HL-60 (cell line): ENCODE measurements around the gene PPIE.

ENCODE experiments used
- DNase-seq, 2 experiments: peaks; one replicate each; pipeline ENCODE4 v3.0.0-alpha.2; 2010 to 2020; ENCODE audit warnings: low read depth in 1 of 2, low spot score in 1 of 2
- H3K27ac ChIP-seq: fragments of 250-450 bp; sonication (Bioruptor Pico); replicated peaks from 2 replicates; pipeline ENCODE4 v1.5.1; 2020; ENCODE audit warnings: mild to moderate bottlenecking, moderate library complexity
- H3K27me3 ChIP-seq: fragments of 250-450 bp; sonication (Bioruptor Pico); 2 replicates; pipeline ENCODE4 v1.5.1; 2021; ENCODE audit warnings: mild to moderate bottlenecking, moderate library complexity; ENCODE audit not compliant: insufficient read depth, poor library complexity, severe bottlenecking
- H3K4me3 ChIP-seq: replicated peaks from 2 replicates; pipeline ENCODE4 v1.5.1; 2011; ENCODE audit warnings: mild to moderate bottlenecking, control low read depth, low read length; ENCODE audit not compliant: insufficient read depth
- GABPA ChIP-seq: IDR thresholded peaks from 2 replicates; pipeline ENCODE4 v1.6.1; 2012; ENCODE audit warnings: low read depth
- POLR2AphosphoS5 ChIP-seq: IDR thresholded peaks from 2 replicates; pipeline ENCODE4 v1.6.1; 2012; ENCODE audit warnings: low read depth
- SPI1 ChIP-seq: IDR thresholded peaks from 2 replicates; pipeline ENCODE4 v1.6.1; 2012; ENCODE audit warnings: low read depth, mild to moderate bottlenecking, borderline replicate concordance
- TF ChIP-seq, protein P1 (sequence below): IDR thresholded peaks from one replicate; pipeline ENCODE4 v1.5.1; 2011; ENCODE audit warnings: low read length, control low read depth, inconsistent platforms; ENCODE audit not compliant: insufficient read depth
- TF ChIP-seq, protein P2 (sequence below): IDR thresholded peaks from 2 replicates; pipeline ENCODE4 v1.6.1; 2012; ENCODE audit warnings: low read depth; ENCODE audit not compliant: insufficient replicate concordance

PPIE gene

DNA sequence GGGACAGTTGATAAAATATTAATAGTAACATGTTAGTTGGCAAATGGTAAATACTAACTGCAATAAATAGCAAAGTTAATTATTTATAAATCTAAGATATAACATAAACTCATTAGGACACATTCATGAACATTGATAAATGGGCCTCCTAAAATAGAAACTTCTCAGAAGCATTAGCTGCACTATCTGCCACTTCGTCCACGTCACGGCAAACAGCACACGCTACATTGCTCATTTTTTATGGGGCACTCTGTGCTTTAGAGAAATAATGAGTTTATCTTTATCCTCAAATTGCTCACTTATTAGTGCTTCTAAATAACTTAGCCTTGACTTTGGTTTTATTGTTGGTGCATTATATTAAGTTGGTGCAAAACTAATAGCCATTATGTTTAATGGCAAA lies 31.2 kb upstream of the PPIE start:
- no peak overlapping the region for H3K27ac ChIP-seq
- H3K27me3 ChIP-seq = peaks cover 3% of the 10 kb centered on the region
- TF ChIP-seq GABPA (no peak), POLR2AphosphoS5 (no peak), SPI1 (no peak)
- TF ChIP-seq, protein P1, sequence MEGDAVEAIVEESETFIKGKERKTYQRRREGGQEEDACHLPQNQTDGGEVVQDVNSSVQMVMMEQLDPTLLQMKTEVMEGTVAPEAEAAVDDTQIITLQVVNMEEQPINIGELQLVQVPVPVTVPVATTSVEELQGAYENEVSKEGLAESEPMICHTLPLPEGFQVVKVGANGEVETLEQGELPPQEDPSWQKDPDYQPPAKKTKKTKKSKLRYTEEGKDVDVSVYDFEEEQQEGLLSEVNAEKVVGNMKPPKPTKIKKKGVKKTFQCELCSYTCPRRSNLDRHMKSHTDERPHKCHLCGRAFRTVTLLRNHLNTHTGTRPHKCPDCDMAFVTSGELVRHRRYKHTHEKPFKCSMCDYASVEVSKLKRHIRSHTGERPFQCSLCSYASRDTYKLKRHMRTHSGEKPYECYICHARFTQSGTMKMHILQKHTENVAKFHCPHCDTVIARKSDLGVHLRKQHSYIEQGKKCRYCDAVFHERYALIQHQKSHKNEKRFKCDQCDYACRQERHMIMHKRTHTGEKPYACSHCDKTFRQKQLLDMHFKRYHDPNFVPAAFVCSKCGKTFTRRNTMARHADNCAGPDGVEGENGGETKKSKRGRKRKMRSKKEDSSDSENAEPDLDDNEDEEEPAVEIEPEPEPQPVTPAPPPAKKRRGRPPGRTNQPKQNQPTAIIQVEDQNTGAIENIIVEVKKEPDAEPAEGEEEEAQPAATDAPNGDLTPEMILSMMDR = no peak
- TF ChIP-seq, protein P2, sequence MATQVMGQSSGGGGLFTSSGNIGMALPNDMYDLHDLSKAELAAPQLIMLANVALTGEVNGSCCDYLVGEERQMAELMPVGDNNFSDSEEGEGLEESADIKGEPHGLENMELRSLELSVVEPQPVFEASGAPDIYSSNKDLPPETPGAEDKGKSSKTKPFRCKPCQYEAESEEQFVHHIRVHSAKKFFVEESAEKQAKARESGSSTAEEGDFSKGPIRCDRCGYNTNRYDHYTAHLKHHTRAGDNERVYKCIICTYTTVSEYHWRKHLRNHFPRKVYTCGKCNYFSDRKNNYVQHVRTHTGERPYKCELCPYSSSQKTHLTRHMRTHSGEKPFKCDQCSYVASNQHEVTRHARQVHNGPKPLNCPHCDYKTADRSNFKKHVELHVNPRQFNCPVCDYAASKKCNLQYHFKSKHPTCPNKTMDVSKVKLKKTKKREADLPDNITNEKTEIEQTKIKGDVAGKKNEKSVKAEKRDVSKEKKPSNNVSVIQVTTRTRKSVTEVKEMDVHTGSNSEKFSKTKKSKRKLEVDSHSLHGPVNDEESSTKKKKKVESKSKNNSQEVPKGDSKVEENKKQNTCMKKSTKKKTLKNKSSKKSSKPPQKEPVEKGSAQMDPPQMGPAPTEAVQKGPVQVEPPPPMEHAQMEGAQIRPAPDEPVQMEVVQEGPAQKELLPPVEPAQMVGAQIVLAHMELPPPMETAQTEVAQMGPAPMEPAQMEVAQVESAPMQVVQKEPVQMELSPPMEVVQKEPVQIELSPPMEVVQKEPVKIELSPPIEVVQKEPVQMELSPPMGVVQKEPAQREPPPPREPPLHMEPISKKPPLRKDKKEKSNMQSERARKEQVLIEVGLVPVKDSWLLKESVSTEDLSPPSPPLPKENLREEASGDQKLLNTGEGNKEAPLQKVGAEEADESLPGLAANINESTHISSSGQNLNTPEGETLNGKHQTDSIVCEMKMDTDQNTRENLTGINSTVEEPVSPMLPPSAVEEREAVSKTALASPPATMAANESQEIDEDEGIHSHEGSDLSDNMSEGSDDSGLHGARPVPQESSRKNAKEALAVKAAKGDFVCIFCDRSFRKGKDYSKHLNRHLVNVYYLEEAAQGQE = no peak

DNA sequence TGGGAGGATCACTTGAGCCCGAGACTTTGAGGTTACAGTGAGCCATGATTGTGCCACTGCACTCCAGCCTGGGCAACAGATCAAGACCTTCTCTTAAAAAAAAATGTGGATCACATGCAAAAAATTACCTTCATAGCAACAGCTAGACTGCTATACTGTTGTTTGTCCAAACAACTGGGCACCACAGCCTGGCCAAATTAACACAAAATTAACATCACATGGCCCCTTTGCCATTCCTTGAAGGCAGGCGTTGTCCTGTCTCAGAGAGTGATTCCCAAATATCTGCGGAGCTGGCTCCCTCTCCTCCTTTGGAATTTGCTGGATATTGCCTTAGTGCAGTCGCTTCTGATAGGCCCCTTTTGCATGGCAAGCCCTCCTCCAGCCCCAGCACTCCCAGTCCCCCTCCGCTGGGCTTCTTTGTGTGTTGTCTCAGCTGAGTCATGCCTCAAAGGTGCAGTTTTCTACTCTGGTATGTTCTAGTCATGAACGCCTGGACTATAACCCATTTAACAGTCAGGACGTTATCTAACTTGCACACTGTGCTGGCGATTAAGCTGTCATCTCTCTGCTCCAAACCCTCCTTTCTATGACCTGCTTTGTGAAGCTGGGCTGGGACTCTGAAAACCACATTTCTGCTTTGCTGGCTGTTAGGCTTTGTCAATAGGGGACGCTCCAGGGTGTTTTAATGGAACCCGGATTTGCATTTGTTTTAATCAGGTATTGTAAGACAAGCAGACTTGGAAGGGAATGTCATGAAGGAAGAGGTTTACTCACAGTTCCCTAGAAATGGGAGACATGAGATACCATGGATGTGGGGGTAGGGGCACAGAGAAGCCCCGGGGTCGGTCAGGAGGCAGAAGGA lies 27.3 kb upstream of the PPIE start:
- Histone ChIP-seq H3K27me3 (peaks cover 3% of the 10 kb centered on the region), H3K4me3 (no peak overlapping the region), H3K27ac (no peak overlapping the region)
- TF ChIP-seq, protein P1 = no peak
- TF ChIP-seq, protein P2 = no peak
- no peak for TF ChIP-seq GABPA
- TF ChIP-seq POLR2AphosphoS5 = no peak
- no peak for TF ChIP-seq SPI1
- no peak for DNase-seq

More for the DNA sequence above, 31.2 kb upstream of the PPIE start:
- DNase-seq = no peak
- H3K4me3 ChIP-seq = no peak overlapping the region

DNA sequence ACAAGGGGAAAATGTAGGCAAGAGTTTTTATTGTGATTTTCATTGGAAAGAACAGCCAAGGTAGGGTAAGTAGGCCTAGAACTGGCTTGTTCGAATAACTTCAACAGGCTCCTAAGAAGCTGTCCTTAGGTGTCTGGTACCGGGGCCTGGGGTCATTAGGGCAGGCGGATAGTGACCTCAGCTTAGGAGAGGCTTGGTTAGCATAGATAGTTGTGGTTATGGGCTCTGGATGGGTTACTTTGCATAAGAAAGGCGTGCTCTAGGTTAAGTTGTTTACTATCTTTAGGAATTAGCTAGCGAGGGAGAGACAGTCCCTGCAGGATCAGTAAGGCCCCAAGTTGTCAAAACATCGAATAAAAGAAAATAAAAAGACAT lies 26.7 kb upstream of the PPIE start:
- no peak for DNase-seq
- H3K27ac ChIP-seq = no peak overlapping the region
- no peak for TF ChIP-seq GABPA
- TF ChIP-seq, protein P1 = no peak
- TF ChIP-seq, protein P2 = no peak
- TF ChIP-seq SPI1 = no peak
- no peak for TF ChIP-seq POLR2AphosphoS5
- H3K4me3 ChIP-seq = no peak overlapping the region
- H3K27me3 ChIP-seq = peaks cover 8% of the 10 kb centered on the region
